Panc1 (cell line): Measurements from ENCODE around the gene E2F1.
A peak's percentile ranks its signal among the peaks of the same experiment; 100 is the strongest.

Experiments
- POLR2AphosphoS5 ChIP-seq: IDR thresholded peaks from 2 replicates; pipeline ENCODE4 v1.6.1; 2012; ENCODE audit warnings: mild to moderate bottlenecking, low read depth, low read length, moderate library complexity
- SIN3A ChIP-seq: IDR thresholded peaks from 2 replicates; pipeline ENCODE4 v1.6.1; 2012; ENCODE audit warnings: low read depth, mild to moderate bottlenecking, low read length, moderate library complexity, borderline replicate concordance; ENCODE audit not compliant: insufficient read depth
- TCF7L2 ChIP-seq: IDR thresholded peaks from 2 replicates; pipeline ENCODE4 v1.6.1; 2011; ENCODE audit warnings: mild to moderate bottlenecking, low read depth, low read length, inconsistent platforms
- TF ChIP-seq, protein P1 (sequence below): fragments of 450-650 bp; IDR thresholded peaks from 2 replicates; pipeline ENCODE4 v1.5.1; 2017; ENCODE audit warnings: mild to moderate bottlenecking
- TF ChIP-seq, protein P2 (sequence below), 2 experiments: IDR thresholded peaks; 2 replicates each; pipeline ENCODE4 v1.6.1; 2011 to 2012; ENCODE audit warnings: low read depth in 2 of 2, control low read depth in 1 of 2, low read length in 1 of 2, mild to moderate bottlenecking in 1 of 2, moderate library complexity in 1 of 2; ENCODE audit not compliant: insufficient read depth in 1 of 2

DNA sequence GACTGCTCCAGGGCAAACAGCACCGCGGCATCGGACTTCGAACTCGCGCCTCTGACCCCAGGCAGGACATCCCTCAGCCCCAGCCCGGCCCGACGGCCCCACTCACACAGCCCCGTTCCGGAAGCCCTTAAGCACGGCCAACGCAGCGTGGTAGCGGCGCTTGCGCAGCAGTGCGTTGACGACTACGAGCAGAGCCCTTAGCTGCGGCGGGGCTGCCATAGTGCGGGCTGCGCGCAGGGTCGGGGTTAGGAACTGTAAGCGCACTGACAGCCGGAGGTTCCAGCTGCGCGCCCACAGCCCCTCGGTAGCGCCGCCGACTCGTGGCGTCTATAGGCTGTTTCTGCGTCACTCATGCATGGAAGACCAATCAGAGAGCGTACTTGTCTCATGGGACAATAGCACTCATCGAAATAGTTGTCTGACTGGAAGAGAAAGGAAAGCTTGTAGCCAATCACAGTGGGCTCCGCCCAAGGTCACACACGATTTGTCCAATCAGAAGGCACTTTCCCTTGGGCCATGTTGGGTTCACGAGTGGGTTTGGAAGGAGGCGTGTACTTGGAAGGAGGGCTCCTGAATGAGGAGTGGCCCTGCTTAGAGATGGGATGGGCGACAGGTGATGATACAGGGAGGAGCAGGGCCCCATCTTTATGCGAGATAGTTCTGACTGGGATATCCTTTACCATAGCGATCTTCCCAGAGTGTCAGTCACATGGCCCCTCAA is 34.0 kb upstream of the E2F1 start, which contains the start of gene PXMP4:
- TF ChIP-seq, protein P1, sequence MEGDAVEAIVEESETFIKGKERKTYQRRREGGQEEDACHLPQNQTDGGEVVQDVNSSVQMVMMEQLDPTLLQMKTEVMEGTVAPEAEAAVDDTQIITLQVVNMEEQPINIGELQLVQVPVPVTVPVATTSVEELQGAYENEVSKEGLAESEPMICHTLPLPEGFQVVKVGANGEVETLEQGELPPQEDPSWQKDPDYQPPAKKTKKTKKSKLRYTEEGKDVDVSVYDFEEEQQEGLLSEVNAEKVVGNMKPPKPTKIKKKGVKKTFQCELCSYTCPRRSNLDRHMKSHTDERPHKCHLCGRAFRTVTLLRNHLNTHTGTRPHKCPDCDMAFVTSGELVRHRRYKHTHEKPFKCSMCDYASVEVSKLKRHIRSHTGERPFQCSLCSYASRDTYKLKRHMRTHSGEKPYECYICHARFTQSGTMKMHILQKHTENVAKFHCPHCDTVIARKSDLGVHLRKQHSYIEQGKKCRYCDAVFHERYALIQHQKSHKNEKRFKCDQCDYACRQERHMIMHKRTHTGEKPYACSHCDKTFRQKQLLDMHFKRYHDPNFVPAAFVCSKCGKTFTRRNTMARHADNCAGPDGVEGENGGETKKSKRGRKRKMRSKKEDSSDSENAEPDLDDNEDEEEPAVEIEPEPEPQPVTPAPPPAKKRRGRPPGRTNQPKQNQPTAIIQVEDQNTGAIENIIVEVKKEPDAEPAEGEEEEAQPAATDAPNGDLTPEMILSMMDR: no peak
- TF ChIP-seq POLR2AphosphoS5: no peak
- TF ChIP-seq, protein P2, sequence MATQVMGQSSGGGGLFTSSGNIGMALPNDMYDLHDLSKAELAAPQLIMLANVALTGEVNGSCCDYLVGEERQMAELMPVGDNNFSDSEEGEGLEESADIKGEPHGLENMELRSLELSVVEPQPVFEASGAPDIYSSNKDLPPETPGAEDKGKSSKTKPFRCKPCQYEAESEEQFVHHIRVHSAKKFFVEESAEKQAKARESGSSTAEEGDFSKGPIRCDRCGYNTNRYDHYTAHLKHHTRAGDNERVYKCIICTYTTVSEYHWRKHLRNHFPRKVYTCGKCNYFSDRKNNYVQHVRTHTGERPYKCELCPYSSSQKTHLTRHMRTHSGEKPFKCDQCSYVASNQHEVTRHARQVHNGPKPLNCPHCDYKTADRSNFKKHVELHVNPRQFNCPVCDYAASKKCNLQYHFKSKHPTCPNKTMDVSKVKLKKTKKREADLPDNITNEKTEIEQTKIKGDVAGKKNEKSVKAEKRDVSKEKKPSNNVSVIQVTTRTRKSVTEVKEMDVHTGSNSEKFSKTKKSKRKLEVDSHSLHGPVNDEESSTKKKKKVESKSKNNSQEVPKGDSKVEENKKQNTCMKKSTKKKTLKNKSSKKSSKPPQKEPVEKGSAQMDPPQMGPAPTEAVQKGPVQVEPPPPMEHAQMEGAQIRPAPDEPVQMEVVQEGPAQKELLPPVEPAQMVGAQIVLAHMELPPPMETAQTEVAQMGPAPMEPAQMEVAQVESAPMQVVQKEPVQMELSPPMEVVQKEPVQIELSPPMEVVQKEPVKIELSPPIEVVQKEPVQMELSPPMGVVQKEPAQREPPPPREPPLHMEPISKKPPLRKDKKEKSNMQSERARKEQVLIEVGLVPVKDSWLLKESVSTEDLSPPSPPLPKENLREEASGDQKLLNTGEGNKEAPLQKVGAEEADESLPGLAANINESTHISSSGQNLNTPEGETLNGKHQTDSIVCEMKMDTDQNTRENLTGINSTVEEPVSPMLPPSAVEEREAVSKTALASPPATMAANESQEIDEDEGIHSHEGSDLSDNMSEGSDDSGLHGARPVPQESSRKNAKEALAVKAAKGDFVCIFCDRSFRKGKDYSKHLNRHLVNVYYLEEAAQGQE (IDR thresholded peaks at IDR 0.05; ENCODE audit: insufficient read depth in 1 of 2, low read depth in 2 of 2, low read length in 1 of 2): no peak
- TF ChIP-seq SIN3A: peak; percentile 95
- TF ChIP-seq TCF7L2: no peak
